Hypothalamus (tissue), 51 donors: Measurements from ENCODE around the gene STH.
"Not testable (repeated sequence)": the region's sequence is repeated elsewhere in the genome, so short reads cannot be mapped to it uniquely, and the experiment has no call there.

ENCODE experiments used
- DNase-seq, 51 donors: peaks; one replicate each; lab custom pipeline; 2025; lab: John Stamatoyannopoulos, UW

Gene STH

DNA sequence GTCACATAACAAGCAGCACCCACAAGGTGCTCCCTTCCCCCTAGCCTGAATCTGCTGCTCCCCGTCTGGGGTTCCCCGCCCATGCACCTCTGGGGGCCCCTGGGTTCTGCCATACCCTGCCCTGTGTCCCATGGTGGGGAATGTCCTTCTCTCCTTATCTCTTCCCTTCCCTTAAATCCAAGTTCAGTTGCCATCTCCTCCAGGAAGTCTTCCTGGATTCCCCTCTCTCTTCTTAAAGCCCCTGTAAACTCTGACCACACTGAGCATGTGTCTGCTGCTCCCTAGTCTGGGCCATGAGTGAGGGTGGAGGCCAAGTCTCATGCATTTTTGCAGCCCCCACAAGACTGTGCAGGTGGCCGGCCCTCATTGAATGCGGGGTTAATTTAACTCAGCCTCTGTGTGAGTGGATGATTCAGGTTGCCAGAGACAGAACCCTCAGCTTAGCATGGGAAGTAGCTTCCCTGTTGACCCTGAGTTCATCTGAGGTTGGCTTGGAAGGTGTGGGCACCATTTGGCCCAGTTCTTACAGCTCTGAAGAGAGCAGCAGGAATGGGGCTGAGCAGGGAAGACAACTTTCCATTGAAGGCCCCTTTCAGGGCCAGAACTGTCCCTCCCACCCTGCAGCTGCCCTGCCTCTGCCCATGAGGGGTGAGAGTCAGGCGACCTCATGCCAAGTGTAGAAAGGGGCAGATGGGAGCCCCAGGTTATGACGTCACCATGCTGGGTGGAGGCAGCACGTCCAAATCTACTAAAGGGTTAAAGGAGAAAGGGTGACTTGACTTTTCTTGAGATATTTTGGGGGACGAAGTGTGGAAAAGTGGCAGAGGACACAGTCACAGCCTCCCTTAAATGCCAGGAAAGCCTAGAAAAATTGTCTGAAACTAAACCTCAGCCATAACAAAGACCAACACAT, at the start of gene STH:
Gene STH (plus strand): TSS at position 264 of the 913 bp plus-strand sequence. CDS start 30 bp downstream, at position 294.
- DNase-seq = no peak

DNA sequence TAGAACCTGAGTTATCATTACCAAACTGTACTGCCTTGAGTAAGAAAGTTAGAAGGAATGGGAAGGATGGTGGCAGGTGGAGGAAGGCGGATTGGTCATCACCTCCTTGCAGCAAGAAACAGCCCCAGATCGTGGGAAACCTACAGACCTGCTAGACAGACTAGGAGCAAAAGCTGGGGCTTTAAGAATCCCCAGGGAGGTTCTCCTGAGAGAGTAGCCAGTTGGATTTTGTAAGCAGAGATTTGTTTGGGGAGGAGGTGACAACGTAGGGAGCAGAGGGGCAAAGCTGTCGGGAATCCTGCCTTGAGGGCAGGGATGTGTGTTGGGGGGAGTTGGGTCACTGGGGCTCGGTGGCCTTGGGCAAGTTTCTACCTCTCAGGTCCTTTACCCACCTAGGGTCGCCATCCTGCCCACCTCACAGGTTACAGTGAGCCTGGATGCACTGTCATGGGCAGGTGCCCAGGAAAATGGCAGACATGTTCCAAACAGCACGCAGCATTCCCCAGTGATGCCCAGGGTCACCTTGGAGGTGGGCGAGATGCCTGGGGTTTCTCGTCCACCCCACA, 49.2 kb upstream of the STH start:
- no peak for DNase-seq

GRCh38 chr17:45950888-45951287, 48.2 kb upstream of the STH start:
- peak in 16 of 51 donors; percentile 13 to 53 (median 32) for DNase-seq

DNA sequence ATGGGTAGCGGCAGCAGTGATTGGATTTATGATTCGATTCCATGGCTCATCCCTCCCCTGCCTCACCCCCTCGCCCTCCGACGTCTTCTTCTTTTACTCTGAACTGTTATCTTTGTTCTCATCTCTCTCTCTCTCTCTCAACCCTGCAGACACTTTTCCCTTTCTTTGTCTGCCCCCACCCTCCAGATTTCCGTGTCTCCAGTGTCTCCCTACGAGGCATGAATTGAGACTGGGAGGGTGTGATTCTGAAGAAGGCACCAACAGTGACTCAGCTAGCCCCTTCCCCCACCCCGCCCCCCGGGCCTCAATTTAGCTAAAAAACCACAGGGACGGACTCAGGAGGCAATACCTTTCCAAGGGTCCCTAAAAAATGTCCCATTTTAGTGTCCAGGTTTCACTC, 47.6 kb upstream of the STH start:
- DNase-seq = no peak

DNA sequence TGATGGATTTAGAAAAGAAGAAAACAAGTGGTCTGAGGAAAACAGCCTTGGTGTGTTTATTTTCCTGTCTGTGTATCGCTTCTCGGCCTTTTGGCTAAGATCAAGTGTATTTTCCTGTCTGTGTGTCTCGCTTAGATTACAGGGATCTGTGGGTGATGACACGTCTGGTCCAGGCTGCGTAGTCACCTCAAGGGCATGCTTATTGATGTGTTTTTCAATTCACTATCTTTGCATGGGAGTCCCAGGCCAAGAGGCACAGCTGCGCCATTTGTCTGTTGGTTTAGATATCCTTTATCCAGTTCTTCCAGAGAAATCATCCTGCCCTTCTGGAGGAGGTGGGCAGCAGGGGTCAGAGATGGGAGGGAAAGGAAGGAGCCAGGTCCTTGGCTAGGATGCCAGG, 47.1 kb upstream of the STH start:
- no peak for DNase-seq

- DNase-seq = no peak
These were observed 46.2 kb upstream of the STH start for GRCh38 chr17:45952814-45953320.

- DNase-seq = no peak
These were observed 45.5 kb upstream of the STH start for GRCh38 chr17:45953561-45953960.

DNA sequence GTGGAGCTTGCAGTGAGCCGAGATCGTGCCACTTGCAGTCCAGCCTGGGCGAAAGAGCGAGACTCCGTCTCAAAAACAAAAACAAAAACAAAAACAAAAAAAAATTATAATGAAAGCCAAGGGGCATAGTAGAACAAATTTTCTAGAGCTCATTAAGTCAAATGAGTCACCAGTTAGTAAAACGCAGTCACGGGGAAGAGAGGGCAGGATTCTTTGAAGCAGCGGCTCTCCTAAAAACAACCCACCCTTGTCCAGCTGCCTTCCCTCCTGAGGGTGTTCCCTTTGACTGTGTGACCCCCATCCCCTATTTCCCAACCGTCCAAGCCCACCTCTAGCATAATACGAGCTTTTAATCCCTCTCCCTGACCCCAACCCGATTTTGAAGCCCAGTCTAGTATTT, 44.1 kb upstream of the STH start:
- no peak for DNase-seq

GRCh38 chr17:45955326-45955725, 43.7 kb upstream of the STH start:
- no peak for DNase-seq

DNA sequence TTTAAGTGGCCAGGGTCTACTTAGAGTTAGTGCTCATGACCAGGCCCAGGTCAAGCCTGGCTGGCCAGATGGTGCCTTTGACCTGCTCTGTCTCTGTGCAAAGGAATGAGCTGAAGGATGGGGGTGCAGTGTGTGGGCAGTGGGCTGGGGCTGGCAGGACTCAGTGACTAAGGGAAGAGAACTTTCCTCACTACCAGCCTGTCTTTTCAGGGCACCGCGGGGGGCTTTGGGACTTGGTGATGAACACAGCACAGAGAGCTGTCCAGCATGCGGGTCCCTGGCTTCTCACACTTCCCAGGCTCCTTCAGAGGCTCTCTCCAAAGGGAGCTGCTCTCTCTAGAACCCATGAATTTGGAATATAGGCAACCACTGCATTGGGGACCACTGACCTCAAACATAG, 43.0 kb upstream of the STH start:
- no peak for DNase-seq

- DNase-seq = not testable (repeated sequence)
These were observed 42.3 kb upstream of the STH start for GRCh38 chr17:45956746-45957145.

DNA sequence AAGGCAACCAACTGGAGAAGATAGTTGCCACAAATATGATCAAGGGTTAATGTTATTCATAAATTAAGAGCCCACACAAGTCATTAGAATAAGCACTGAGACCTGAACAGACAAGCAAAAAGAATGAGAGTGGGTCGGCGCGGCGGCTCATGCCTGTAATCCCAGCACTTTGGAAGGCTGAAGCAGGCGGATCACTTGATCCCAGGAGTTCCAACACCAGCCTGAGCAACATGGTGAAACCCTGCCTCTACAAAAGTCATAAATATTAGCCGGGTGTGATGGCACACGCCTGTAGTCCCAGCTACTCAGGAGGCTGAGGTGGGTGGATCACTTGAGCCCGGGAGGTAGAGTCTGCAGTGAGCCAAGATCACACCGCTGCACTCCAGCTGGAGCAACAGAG, 40.7 kb upstream of the STH start:
- DNase-seq = no peak

DNA sequence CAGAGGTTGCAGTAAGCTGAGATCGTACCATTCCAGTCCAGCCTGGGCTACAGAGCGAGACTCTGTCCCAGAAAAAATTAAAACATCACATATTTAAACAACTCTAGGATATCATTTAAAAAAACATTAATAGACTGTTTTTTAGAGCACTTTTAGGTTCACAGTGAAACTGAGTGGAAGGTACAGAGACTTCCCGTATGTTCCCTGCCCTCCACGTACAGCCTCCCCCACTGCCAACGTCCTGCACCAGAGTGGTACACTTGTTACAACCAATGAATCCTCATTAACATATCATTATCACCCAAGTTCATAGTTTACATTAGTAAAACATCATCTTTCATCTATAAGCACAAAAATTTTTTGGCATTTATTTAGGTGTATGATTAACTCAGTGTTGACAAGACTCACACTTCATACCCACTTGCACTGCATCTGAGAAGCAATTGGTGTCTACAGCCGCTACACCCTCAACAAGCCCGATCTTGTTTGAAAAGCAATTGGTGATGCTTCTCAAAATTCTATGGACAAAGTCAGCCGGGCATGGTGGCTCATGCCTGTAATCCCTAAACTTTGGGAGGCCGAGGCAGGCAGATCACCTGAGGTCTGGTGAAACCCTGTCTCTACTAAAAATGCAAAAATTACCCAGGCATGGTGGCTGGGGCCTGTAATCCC, 39.9 kb upstream of the STH start:
- no peak for DNase-seq

- no peak for DNase-seq
These were observed 38.7 kb upstream of the STH start for GRCh38 chr17:45960311-45960710.

DNA sequence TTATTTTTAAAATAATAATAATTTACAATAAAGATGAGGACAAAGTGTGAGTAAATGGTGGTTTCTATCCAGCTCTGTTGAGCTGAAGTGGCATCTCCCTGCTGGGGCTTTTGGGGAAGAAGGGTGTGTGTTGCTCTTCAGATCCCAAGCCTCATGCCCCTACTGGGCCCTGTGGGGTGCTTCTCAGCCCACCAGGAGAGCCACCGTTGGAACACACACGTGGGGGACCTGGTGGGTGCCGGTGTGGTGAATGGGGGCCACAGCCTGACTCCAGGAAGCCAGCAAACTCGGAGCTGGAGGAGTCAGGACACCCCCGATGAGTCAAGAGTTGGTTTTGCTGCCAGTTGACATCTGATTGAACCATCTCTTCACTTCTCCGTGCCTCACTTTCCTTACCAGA, 37.8 kb upstream of the STH start:
- DNase-seq = no peak

- DNase-seq = no peak
These were observed 36.7 kb upstream of the STH start for GRCh38 chr17:45962221-45962972.

DNA sequence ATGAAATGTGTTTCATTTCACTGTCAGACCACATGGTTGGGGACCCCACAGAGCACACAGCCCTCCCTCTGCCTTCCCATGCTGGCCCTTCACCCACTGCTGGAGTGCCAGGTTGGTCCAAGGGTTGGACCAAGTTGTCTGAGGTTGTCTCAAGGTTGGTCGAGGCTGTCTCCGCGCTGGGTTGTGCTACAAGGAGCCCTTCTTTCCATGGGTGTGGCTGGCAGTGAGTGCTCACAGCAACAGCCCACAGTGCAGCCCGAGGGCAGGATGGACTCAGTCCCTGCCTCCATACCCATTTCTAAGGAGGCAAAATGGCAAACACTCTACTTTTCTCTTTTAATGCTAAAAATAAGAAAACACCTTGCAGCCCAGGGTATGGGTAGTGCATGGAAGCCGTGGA, 35.8 kb upstream of the STH start:
- DNase-seq = no peak

DNA sequence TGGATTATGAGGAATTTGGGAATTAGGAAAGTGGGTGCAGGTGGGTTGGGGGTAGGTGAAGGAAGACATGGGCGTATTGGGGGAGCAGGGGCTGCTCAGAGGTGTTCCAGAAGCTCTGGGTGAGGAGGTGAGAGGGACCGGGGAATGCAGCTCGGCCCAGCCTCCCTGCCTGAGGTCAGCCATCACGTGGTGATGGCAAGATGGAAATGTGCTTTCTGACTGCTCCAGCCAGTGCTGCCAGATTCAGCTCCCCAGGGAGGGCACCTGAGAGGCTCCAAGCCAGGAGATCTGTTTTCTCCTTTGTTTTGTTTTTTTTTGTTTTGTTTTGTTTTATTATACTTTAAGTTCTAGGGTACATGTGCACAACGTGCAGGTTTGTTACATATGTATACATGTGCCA, 35.2 kb upstream of the STH start:
- no peak for DNase-seq

DNA sequence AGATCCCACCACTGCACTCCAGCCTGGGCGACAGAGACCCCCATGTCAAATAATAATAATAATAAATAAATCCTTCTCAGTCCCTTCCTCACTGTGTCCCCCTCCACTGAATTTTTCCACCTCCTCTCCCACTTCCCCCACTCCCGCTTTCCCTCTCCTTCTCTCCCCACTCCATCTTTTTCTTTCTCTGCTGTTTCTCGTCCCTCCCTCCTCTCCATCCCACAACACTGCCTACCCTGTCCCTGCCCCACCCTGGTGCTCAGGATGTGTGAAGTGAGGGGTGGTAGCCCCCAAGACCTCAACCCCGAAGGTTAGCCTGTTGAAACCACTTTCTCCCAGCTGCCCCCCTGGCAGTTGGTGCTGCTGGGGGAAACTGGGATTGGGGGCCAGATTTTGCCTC, 34.4 kb upstream of the STH start:
- no peak for DNase-seq

DNA sequence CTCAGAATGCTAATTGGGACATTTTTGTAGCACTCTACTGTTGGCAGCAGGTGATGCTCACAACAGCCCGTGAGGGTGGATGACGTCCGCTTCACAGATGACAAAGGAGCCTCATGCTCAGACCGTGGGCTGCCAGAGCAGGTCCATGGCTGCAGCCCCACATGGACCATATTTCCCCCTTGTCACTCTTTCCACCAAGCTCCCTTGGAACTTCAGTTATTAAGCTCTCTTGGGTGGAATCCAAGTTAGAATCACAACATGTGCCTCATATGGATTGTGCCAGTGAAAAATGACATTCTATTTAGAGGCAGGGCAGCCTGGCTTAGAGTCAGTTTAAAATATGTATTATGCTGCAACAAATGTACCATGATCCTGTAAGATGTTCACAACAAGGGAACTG, 33.2 kb upstream of the STH start:
- peak in 1 of 51 donors; percentile 23 for DNase-seq
